ENCODE measurements around the gene ELP5.
A peak's percentile ranks its signal among the peaks of the same experiment; 100 is the strongest.

The ELP5 gene

GRCh38 chr17:7214300-7215135 is 37.5 kb upstream of the ELP5 start:
- Histone ChIP-seq H3K36me3 (ENCODE audit: control insufficient read depth, insufficient read depth, low read length) (no peaks in the 10 kb centered on the region), H3K4me3 (replicated peaks; ENCODE audit: low read depth, low read length) (peak overlapping the region; percentile 57), H3K27me3 (replicated peaks; ENCODE audit: control insufficient read depth, insufficient read depth, low read length) (no peaks in the 10 kb centered on the region)
- peak; percentile 99 for DNase-seq (ENCODE audit: extremely low read depth, insufficient read length)
- peak; percentile 72 for TF ChIP-seq CTCF (IDR thresholded peaks at IDR 0.05; ENCODE audit: insufficient read depth, low read length, poor library complexity, severe bottlenecking)

- no peak overlapping the region for H3K4me3 ChIP-seq (replicated peaks; ENCODE audit: low read depth, low read length)
- DNase-seq (ENCODE audit: extremely low read depth, insufficient read length) = no peak
- H3K27me3 ChIP-seq (replicated peaks; ENCODE audit: control insufficient read depth, insufficient read depth, low read length) = no peaks in the 10 kb centered on the region
- no peak for TF ChIP-seq CTCF (IDR thresholded peaks at IDR 0.05; ENCODE audit: insufficient read depth, low read length, poor library complexity, severe bottlenecking)
- H3K36me3 ChIP-seq (ENCODE audit: control insufficient read depth, insufficient read depth, low read length) = no peaks in the 10 kb centered on the region
These were observed 36.8 kb upstream of the ELP5 start for GRCh38 chr17:7215136-7215638.

GRCh38 chr17:7215652-7216180 is 36.3 kb upstream of the ELP5 start:
- H3K36me3 ChIP-seq (ENCODE audit: control insufficient read depth, insufficient read depth, low read length) = no peaks in the 10 kb centered on the region
- no peak for DNase-seq (ENCODE audit: extremely low read depth, insufficient read length)
- H3K4me3 ChIP-seq (replicated peaks; ENCODE audit: low read depth, low read length) = no peak overlapping the region
- no peaks in the 10 kb centered on the region for H3K27me3 ChIP-seq (replicated peaks; ENCODE audit: control insufficient read depth, insufficient read depth, low read length)
- no peak for TF ChIP-seq CTCF (IDR thresholded peaks at IDR 0.05; ENCODE audit: insufficient read depth, low read length, poor library complexity, severe bottlenecking)

- H3K4me3 ChIP-seq (replicated peaks; ENCODE audit: low read depth, low read length) = no peak overlapping the region
- H3K36me3 ChIP-seq (ENCODE audit: control insufficient read depth, insufficient read depth, low read length) = no peaks in the 10 kb centered on the region
- no peak for TF ChIP-seq CTCF (IDR thresholded peaks at IDR 0.05; ENCODE audit: insufficient read depth, low read length, poor library complexity, severe bottlenecking)
- no peaks in the 10 kb centered on the region for H3K27me3 ChIP-seq (replicated peaks; ENCODE audit: control insufficient read depth, insufficient read depth, low read length)
- no peak for DNase-seq (ENCODE audit: extremely low read depth, insufficient read length)
These were observed 35.5 kb upstream of the ELP5 start for GRCh38 chr17:7216242-7217112.

- DNase-seq (ENCODE audit: extremely low read depth, insufficient read length) = no peak
- Histone ChIP-seq H3K4me3 (replicated peaks; ENCODE audit: low read depth, low read length) (no peak overlapping the region; the same call in none of the 2 replicates), H3K27me3 (replicated peaks; ENCODE audit: control insufficient read depth, insufficient read depth, low read length) (no peaks in the 10 kb centered on the region), H3K36me3 (ENCODE audit: control insufficient read depth, insufficient read depth, low read length) (peaks cover 1% of the 10 kb centered on the region; the same call in 1 of the 2 replicates)
- TF ChIP-seq CTCF (IDR thresholded peaks at IDR 0.05; ENCODE audit: insufficient read depth, low read length, poor library complexity, severe bottlenecking) = no peak
These were observed 34.7 kb upstream of the ELP5 start for GRCh38 chr17:7217113-7217987.

Data from GM06990 (cell line).